ENCODE measurements around the gene LMO4. TPM values are rescaled to one million over a fixed set of nuclear protein-coding genes. Genes with fewer than 3 reads are reported as not detected.

LMO4 gene
- total RNA-seq, 2 donors from 2014 or later, result 31.5 to 46.6 TPM

GRCh38 chr1:87300628-87301027 is 28.1 kb upstream of the LMO4 start:
- DNase-seq (ENCODE audit: low spot score) (no peak), ATAC-seq (ENCODE audit: insufficient number of reproducible peaks, low FRiP score, low read depth) (no peak)
- no peak for TF ChIP-seq CTCF (IDR thresholded peaks at IDR 0.05)
- Histone ChIP-seq H3K9me3 (no peaks in the 10 kb centered on the region), H3K4me1 (ENCODE audit: control insufficient read depth in 1 of 2, low read depth in 2 of 2) (no peaks in the 10 kb centered on the region), H3K27ac (no peak overlapping the region), H3K36me3 (no peaks in the 10 kb centered on the region), H3K4me3 (no peak overlapping the region), H3K27me3 (replicated peaks; ENCODE audit: insufficient read depth) (no peaks in the 10 kb centered on the region)

GRCh38 chr1:87305151-87305550 is 23.5 kb upstream of the LMO4 start:
- no peak for DNase-seq (ENCODE audit: low spot score)
- TF ChIP-seq CTCF (IDR thresholded peaks at IDR 0.05), result no peak
- H3K9me3 ChIP-seq, result no peaks in the 10 kb centered on the region
- no peak overlapping the region for H3K4me3 ChIP-seq
- H3K36me3 ChIP-seq, result no peaks in the 10 kb centered on the region
- no peak for ATAC-seq (ENCODE audit: insufficient number of reproducible peaks, low FRiP score, low read depth)
- no peaks in the 10 kb centered on the region for H3K4me1 ChIP-seq (ENCODE audit: control insufficient read depth in 1 of 2, low read depth in 2 of 2)
- no peaks in the 10 kb centered on the region for H3K27me3 ChIP-seq (replicated peaks; ENCODE audit: insufficient read depth)
- H3K27ac ChIP-seq, result no peak overlapping the region

- no peak for DNase-seq (ENCODE audit: low spot score)
- no peaks in the 10 kb centered on the region for H3K36me3 ChIP-seq
Observed at GRCh38 chr1:87305762-87306161, 22.9 kb upstream of the LMO4 start.

GRCh38 chr1:87307306-87307705 is 21.4 kb upstream of the LMO4 start:
- Histone ChIP-seq H3K27ac (no peak overlapping the region), H3K36me3 (no peaks in the 10 kb centered on the region), H3K4me1 (ENCODE audit: control insufficient read depth in 1 of 2, low read depth in 2 of 2) (no peaks in the 10 kb centered on the region), H3K27me3 (replicated peaks; ENCODE audit: insufficient read depth) (no peaks in the 10 kb centered on the region), H3K9me3 (no peaks in the 10 kb centered on the region), H3K4me3 (no peak overlapping the region)
- TF ChIP-seq CTCF (IDR thresholded peaks at IDR 0.05), result no peak
- ATAC-seq (ENCODE audit: insufficient number of reproducible peaks, low FRiP score, low read depth) (no peak), DNase-seq (ENCODE audit: low spot score) (no peak)

More at GRCh38 chr1:87305762-87306161, 22.9 kb upstream of the LMO4 start:
- no peak for TF ChIP-seq CTCF (IDR thresholded peaks at IDR 0.05)
- no peaks in the 10 kb centered on the region for H3K4me1 ChIP-seq (ENCODE audit: control insufficient read depth in 1 of 2, low read depth in 2 of 2)
- H3K27me3 ChIP-seq (replicated peaks; ENCODE audit: insufficient read depth), result no peaks in the 10 kb centered on the region
- ATAC-seq (ENCODE audit: insufficient number of reproducible peaks, low FRiP score, low read depth), result no peak
- H3K9me3 ChIP-seq, result no peaks in the 10 kb centered on the region
- no peak overlapping the region for H3K27ac ChIP-seq
- no peak overlapping the region for H3K4me3 ChIP-seq

GRCh38 chr1:87307931-87308330 is 20.7 kb upstream of the LMO4 start:
- DNase-seq (ENCODE audit: low spot score), result no peak
- Histone ChIP-seq H3K27me3 (replicated peaks; ENCODE audit: insufficient read depth) (no peaks in the 10 kb centered on the region), H3K27ac (no peak overlapping the region), H3K4me3 (no peak overlapping the region), H3K4me1 (ENCODE audit: control insufficient read depth in 1 of 2, low read depth in 2 of 2) (no peaks in the 10 kb centered on the region), H3K36me3 (no peaks in the 10 kb centered on the region), H3K9me3 (no peaks in the 10 kb centered on the region)
- no peak for ATAC-seq (ENCODE audit: insufficient number of reproducible peaks, low FRiP score, low read depth)
- TF ChIP-seq CTCF (IDR thresholded peaks at IDR 0.05), result no peak
